Forelimb muscle (tissue), 1 donor: Measurements from ENCODE around the gene CDYL. TPM values are rescaled to one million over a fixed set of nuclear protein-coding genes. Genes with fewer than 3 reads are reported as not detected.
"Not testable (repeated sequence)": the region's sequence is repeated elsewhere in the genome, so short reads cannot be mapped to it uniquely, and the experiment has no call there.

Source experiments
- DNase-seq: peaks from one replicate; pipeline ENCODE4 v3.0.0-alpha.2; 2013; ENCODE audit warnings: low read depth
- polyA plus RNA-seq: library from polyadenylated mRNA; unstranded; fragments of 120-200 nt; gene quantifications from one replicate; pipeline ENCODE4 v1.2.1, GENCODE V29; 2013; ENCODE audit not compliant: insufficient read length

The CDYL gene
- polyA plus RNA-seq, 1 donor = 16.3 TPM

DNA sequence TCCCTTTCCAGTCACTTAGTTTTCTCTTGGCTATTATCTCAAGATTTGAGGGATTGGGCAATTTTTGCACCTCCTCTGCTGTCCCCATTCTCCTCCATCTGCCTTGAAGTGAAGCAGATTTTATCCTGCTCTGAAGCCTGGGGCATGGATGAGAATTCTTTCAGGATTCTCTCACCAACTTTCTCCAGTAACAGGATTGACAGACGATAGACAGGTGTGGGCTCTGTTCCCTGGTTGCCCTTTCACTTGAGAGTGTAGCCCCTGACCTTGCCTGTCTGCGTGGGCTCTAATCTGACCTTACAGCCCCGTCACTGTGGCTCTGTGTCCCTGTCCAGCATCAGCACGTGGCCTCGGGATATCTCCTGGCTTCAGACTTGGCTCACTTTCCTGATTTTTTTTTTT, 27.1 kb downstream of the CDYL start:
- no peak for DNase-seq

GRCh38 chr6:4804095-4804494, 27.9 kb downstream of the CDYL start:
- no peak for DNase-seq

- no peak for DNase-seq
Observed at GRCh38 chr6:4805553-4806336, 29.5 kb downstream of the CDYL start.

- no peak for DNase-seq
Observed at GRCh38 chr6:4806337-4806725, 30.1 kb downstream of the CDYL start.

DNA sequence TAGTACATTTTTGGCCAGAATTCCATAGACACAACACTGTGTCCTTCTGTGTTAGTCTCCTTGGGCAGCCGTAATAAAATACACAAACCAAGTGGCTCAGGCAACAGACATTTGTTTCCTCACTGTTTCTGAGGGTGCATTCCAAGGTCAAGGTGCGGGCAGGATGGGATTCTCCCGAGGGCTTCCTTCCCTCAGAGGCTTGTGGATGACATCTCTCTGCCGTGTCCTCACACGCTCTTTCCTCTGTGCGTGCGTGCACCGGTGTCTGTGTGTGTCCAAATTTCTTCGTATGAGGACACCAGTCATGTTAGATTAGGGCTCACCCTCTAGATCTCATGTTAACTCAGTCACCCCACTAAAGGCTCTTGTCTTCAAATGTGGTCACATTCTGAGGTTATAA, 30.6 kb downstream of the CDYL start:
- DNase-seq = no peak

GRCh38 chr6:4808396-4808795, 32.2 kb downstream of the CDYL start:
- no peak for DNase-seq

GRCh38 chr6:4809999-4810918, 34.1 kb downstream of the CDYL start:
- no peak for DNase-seq

GRCh38 chr6:4812068-4812467, 35.9 kb downstream of the CDYL start:
- no peak for DNase-seq

GRCh38 chr6:4813055-4813454, 36.9 kb downstream of the CDYL start:
- DNase-seq = no peak

GRCh38 chr6:4814212-4814611, 38.0 kb downstream of the CDYL start:
- DNase-seq = no peak

DNA sequence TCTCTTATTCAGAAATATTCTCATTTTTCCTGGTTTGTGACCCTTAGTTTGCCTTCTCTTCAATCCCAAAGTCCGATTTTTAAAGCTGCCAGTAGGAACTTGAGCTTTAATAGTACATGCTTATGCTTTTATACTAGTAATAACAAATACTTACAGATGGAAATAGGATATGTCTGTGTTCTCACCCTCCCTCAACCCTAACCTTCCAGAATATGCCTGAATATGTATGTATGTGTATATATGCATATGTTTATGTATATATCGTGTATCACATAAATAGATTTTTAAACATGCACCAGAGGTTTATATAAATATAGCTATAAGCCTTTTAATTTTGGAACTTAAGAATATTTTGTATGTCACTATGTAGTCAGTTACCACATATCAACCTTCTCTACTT, 38.8 kb downstream of the CDYL start:
- no peak for DNase-seq

DNA sequence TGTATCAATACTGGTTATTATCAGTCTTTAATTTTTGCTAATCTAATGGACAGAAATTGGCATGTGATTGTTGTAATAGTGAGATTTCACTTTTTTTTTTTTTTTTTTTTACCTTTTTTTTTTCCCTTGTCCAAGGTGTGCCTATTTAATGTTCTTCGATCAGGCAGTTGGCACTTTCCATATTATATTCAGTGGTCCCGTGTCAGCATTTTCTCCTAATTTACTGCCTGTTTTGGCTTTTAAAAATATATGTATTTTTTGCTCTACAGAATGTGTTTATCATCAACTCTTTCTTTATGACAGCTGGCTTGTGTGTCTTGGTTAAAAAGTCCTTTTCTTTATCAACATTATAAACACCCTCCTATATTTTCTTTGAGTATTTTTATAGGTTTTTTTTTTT, 39.4 kb downstream of the CDYL start:
- DNase-seq = no peak

- no peak for DNase-seq
Observed at GRCh38 chr6:4816904-4817303, 40.7 kb downstream of the CDYL start.

DNA sequence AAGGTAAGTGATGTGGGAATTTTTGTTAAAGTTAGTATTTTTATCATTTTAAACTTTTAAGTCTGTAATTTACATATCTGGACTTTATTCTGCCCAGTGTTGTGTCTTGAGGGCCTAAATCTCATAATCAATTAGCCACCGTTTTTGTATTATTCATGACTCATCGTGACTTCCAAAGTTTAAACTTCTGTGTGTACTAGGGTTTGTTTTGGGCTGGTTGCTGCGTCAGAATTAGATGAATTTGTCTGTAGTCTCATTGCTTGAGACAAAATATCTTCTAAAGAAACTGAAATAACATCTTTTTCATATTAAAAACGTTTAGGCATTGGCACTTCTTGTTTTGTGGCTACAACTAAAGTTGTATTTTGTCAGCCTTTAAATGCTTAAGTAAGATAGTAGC, 41.3 kb downstream of the CDYL start:
- no peak for DNase-seq

DNA sequence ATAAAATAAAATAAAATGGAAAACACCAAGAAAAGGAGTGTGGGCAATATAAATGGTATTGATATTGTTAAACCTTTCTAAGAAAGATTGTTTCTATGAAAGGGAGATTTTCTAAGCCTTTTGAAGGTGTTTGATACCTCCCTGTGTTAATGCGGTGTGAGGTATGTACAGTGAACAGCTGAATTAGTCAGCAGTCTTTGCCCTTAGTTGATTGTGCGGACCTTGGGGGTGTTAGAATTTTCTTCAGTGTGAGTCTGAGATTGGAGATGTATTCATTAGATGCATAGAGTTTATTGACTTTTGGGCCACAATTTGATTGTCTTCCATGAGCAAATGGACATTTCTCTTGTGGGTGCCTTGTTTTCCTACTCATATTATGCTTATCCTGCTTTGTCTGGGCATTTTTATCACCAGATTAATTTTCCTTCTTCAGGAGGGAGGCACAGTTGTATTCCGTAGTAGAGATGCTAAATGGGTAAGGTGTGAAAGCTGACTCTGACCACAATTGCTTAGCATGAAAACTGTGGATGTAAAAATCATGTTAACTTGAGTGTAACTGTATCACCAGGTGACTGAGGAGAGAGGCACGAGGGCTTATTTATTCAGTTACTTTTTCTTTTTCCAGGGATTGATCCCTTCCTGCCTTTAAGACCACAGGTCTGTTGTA, 42.2 kb downstream of the CDYL start:
- DNase-seq = no peak

- no peak for DNase-seq
Observed at GRCh38 chr6:4819706-4820283, 43.6 kb downstream of the CDYL start.

DNA sequence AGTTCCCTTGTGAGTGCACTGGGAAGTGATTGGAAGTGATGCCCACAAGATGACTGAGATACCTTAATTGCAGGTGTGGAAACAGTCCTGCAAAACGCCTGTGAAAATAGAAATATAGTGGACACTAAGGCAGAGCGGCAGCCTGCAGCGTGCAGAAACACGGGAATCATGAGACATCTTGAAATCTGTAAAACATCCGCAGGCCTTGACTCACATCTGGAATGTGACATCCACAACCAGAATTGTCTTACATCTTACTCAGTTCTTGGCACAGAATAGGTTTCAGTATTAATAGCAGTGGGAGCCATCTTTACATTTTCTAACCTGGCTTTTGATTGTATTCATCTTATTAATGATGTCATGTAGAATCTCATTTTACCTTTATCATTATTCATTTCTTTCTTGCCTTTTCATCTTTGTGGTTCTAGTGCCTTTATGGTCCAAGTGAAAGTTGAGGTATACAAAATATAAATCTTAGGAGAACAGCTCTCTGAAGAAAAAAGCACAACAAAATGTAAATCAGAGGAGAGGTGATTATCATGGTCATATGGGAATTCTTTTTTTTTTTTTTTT, 44.6 kb downstream of the CDYL start:
- DNase-seq = peak; percentile 22

DNA sequence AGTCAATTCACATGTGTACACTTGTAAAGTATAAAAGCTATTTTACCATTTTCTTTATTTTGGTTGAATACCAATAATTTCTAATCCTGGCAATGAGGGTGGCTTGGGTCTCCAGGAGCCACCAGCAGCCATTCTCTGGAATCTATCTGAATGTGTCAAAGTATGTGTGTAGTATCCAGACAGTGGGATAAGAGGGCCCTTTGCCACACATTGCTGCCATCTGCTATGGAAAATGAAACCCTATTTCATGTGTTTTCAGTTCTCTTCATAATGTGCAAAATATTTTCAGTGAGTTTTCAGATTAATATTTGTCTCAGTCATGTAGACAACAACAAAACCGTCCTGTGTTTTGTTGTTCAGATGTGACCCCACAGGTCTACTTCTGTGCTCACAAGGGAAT, 46.3 kb downstream of the CDYL start:
- DNase-seq = no peak

DNA sequence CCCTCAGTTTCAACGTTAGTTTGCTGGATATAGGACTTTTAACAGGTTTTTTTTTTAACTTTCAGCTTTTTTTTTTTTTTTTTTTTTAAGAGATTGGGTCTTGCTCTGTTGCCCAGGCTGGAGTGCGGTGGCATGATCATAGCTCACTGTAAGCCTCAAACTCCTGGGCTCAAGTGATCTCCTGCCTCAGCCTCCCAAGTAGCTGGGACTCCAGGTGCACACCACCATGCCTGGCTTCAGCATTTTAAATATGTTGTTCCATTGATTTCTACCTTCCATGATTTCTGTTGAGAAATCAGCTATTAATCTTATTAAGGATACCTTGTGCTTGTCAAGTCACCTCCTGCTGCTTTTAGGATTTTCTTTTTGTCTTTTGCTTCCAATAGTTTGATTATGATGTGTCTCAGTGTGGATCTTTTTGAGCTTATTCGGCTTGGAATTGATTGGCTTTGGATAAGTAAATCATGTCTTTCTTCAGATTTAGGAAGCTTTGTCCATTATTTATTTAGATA, 52.0 kb downstream of the CDYL start:
- DNase-seq = no peak

DNA sequence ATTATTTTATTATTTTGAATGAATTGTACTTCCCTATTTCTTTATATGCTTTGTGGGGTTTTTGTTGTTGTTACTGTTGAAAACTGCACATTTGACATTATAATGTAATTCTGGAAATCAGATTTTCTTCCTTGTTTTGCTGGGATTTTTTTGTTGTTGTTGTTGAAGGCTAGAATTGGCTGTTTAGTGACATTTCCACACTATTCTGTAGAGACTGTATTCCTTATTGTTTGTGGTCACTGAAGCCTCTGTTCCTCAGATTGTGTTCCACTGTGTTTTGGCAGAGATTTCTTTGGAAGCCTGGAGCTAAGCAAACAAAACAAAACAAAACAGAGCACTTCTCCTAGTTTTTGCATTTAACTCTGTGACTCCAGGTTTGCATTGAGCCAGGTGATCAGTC, 52.9 kb downstream of the CDYL start:
- DNase-seq = no peak

DNA sequence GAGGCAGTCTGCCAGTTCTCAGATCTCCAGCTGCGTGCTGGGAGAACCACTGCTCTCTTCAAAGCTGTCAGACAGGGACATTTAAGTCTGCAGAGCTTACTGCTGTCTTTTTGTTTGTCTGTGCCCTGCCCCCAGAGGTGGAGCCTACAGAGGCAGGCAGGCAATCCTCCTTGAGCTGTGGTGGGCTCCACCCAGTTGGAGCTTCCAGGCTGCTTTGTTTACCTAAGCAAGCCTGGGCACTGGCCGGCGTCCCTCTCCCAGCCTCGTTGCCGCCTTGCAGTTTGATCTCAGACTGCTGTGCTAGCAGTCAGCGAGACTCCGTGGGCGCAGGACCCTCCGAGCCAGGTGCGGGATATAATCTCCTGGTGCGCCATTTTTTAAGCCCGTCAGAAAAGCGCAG, 59.3 kb downstream of the CDYL start:
- DNase-seq = not testable (repeated sequence)

GRCh38 chr6:4840169-4840568, 64.0 kb downstream of the CDYL start:
- DNase-seq = no peak
